GM19043 (cell line): ENCODE measurements around the gene DENND5B.
"Not testable (repeated sequence)": the region's sequence is repeated elsewhere in the genome, so short reads cannot be mapped to it uniquely, and the experiment has no call there.

ENCODE experiments used
- ATAC-seq: cut with Tn5 transposase; IDR thresholded peaks from one replicate; pipeline ENCODE4 v1.9.1; 2021; ENCODE audit warnings: low read depth; ENCODE audit not compliant: unreplicated experiment

Gene DENND5B

DNA sequence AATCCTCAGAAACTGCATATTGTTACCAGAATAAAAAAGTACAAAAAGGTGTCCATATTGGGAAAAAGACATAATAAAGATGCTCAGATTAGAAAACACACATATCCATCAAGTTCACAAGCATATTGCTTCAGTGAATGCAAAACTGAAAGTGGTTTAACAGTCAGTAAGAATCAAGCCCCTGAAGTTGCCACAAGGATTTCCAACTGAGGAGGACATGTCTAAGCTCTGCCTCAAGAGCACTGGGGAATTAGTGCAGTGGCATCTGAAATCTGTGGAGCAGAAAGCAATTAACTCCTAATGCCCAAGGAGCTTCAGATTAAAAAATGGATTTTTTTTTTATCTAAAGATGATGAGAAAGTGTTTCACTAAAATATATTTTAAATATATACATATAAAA lies 113.2 kb downstream of the DENND5B start:
- ATAC-seq, result peak; percentile 59

DNA sequence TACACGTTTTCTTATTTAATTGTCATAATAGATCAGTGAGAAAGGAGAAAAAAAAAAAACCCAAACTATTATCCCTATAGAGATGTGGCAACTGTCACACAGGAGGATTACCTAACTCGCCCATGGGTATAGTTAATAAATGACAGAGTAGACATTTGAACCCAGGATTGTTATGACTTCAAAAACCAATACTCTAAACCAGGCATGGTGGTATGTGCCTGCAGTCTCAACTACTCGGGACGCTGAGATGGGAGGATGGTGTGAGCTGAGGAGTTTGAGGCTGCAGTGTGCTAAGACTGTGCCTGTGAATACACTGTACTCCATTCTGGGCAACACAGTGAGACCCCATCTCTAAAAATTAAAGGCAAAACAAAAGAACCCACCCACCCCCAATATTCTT lies 114.5 kb downstream of the DENND5B start:
- no peak for ATAC-seq

GRCh38 chr12:31475610-31476009 lies 115.3 kb downstream of the DENND5B start:
- not testable (repeated sequence) for ATAC-seq

DNA sequence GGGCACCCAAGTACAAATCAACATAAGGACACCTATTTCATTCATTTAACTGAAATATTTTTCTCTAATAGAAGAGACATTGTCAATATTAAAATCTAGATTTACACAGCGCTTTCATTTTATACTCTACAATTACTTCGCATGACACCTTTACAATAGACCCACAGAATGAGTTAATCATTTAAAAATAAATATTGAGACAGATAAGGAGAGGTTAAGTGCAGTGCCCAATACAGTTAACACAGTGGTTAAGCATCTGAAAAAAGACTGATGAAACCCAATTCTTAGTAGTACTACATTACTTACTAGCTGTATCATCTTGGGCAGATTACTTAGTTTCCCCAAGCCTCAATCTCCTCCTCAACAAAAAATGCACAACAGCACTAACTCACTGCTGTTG lies 116.2 kb downstream of the DENND5B start:
- ATAC-seq, result no peak

- ATAC-seq, result no peak
Measured at GRCh38 chr12:31471823-31472222, 119.1 kb downstream of the DENND5B start.

DNA sequence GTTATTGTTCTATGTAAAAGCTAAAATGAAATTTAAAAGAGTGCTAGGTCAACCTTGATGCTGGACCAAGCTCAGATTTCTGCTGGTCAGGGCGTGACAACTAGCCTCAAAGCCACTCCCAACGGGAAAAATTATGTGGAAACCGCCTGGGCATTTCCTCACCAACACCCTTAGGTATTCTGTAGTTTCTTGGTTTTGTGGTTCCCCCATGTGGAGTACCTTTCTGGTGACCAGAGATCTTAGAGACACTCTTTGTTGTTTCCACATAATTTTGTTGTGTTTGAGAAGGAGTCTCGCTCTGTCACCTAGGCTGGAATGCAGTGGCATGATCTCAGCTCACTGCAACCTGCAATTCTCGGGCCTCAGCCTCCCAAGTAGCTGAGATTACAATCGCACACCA lies 119.9 kb downstream of the DENND5B start:
- ATAC-seq, result no peak

DNA sequence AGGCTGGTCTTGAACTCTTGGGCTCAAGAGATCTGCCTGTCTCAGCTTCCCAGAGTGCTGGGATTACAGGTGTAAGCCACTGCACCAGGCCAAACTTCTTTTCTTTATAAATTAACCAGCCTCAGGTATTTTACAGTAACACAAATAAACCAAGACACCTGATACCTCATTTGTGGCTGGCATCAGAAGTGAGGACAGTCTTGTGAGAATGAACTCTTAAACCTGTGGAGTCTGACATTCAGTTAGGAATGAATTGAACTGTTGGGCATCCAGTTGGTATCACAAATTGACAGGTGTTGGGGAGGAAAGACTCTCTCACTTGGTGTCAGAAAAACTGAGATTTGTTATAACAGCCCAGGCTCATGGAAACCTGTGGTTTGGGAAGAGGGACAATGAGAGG lies 120.5 kb downstream of the DENND5B start:
- no peak for ATAC-seq

DNA sequence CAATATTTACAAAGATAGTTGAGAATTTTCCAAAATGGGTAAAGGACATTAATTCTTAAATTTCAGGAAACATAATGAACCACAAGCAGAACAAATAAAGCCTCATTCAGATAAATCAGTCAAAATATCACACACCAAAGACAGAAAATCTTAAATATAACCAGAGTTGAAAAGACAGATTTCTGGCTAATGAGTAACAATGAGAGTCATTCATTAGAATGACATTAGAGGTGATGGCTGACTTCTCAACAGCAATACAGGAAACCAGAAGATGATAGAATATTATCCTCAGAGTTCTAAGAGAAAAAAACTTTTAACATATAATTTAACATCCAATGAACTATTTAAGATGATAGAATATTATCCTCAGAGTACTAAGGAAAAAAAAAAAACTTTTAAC lies 124.2 kb downstream of the DENND5B start:
- no peak for ATAC-seq

DNA sequence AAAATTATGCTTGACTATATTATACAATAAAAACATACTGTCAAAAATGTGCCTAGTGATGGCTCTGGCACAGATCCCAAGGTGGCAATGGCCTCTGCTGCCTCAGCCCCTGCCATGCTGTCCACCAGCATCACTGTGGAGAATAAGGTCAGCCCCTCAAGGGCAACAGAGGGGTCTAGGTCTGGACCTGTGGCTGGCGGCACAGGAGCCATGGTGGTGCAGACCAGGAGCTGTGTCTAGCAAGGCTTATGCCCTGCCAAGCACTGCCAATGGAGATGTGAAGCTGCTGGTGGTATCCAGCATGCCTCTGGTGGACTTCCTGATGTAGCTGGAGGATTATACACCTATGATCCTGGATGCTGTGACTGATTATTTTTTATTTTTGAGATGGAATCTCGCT lies 125.9 kb downstream of the DENND5B start:
- ATAC-seq, result no peak

DNA sequence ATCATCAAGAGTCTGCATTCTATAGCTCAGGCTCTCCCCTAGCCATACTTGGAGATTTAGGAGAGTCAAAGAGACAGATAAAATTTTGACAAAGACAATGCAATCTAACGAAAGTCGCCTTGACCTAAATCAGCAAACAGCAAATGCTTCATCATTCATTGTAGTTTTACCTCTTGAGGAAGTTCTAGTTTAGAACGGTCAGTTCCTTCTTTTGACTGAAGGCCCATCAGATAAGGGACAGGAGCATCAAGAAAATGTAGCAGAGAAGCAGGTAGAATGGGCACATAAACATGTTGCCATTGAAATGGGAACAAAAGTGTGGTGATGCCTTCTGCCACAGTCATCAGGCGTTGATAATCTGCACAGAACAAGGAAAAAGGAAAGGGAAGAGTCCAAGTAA lies 130.9 kb downstream of the DENND5B start:
- no peak for ATAC-seq

GRCh38 chr12:31456562-31456961 lies 134.4 kb downstream of the DENND5B start:
- no peak for ATAC-seq

GRCh38 chr12:31444736-31445135 lies 146.2 kb downstream of the DENND5B start:
- no peak for ATAC-seq

GRCh38 chr12:31440586-31440985 lies 150.3 kb downstream of the DENND5B start:
- no peak for ATAC-seq

- no peak for ATAC-seq
Measured at GRCh38 chr12:31440134-31440533, 150.8 kb downstream of the DENND5B start.

GRCh38 chr12:31431721-31432240 lies 159.2 kb downstream of the DENND5B start:
- no peak for ATAC-seq

- ATAC-seq, result no peak
Measured at GRCh38 chr12:31423405-31423804, 167.5 kb downstream of the DENND5B start.

DNA sequence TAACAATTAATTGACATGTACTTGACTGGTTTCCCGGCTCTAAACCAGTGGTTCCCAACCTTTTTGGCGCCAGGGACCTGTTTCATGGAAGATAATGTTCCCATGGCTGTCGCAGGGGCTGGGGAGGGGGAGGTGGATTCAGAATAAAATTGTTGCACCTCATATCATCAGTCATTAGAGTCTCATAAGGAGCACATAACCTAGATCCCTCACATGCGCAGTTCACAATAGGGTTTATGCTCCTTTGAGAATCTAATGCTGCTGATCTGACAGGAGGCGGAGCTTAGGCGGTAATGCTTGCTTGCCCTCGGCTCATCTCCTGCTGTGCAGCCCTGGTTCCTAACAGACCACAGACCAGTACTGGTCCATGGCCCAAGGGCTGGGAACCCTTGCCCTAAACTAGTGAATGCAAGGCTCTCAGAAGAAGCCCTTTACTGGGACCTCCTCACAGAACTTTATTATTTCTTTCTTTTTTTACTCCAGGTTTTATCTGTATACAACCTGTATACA lies 178.6 kb downstream of the DENND5B start:
- no peak for ATAC-seq

- ATAC-seq, result no peak
Measured at GRCh38 chr12:31408763-31409162, 182.2 kb downstream of the DENND5B start.

GRCh38 chr12:31407562-31407961 lies 183.4 kb downstream of the DENND5B start:
- no peak for ATAC-seq

DNA sequence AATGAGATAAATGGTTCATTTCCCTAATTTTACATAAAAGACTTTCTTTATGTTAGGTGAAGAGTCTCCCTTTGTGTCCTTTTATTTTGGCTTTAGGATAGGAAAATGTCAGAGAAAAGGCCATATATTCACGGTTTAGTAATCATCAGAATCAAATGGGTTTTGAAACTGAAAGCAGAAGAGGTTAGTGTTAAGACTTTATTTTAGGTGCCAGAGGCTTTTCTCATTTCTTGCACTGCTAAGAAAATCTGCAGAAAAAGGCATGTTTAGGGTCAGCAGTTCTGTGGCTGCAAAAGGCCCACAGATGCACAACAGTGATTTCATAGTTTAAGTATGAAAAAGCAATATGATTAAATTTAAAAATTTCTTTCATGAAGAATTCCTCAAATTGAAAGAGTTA lies 184.6 kb downstream of the DENND5B start:
- peak; percentile 78 for ATAC-seq

DNA sequence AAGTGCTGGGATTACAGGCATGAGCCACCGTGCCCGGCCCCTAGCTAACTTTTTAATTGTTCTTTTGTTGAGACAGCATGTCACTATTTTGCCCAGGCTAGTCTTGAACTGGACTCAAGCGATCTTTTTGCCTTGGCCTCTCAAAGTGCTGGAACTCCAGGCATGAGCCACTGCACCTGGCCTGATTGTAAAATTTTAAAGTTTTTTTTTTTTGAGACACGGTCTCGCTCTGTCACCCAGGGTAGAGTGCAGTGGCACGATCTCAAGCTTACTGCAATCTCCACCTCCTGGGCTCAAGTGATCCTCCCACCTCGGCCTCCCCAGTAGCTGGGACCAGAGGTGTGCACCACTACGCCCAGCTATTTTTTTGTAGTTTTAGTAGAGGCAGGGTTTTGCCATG lies 185.9 kb downstream of the DENND5B start:
- ATAC-seq, result no peak

GRCh38 chr12:31403099-31403607 lies 187.8 kb downstream of the DENND5B start:
- peak; percentile 74 for ATAC-seq

- no peak for ATAC-seq
Measured at GRCh38 chr12:31393004-31393550, 197.9 kb downstream of the DENND5B start.
